Coronary artery (tissue), 2 donors: ENCODE measurements around the gene PLA2G4B.

Source experiments
- DNase-seq: peaks from one replicate; pipeline ENCODE4 v3.0.0-alpha.2; 2017; ENCODE audit warnings: low spot score
- H3K27ac ChIP-seq, 2 donors: fragments of 200-600 bp; sonication (generic); one replicate each; pipeline ENCODE4 v1.5.1; 2016 to 2019
- H3K4me3 ChIP-seq: fragments of 200-600 bp; sonication (generic); 2 replicates; pipeline ENCODE4 v1.5.1; 2016; ENCODE audit warnings: mild to moderate bottlenecking, moderate library complexity
- CTCF ChIP-seq: fragments of 200-600 bp; sonication (generic); IDR thresholded peaks from one replicate; pipeline ENCODE4 v1.5.1; 2019; ENCODE audit warnings: antibody characterized with exemption

PLA2G4B gene

DNA sequence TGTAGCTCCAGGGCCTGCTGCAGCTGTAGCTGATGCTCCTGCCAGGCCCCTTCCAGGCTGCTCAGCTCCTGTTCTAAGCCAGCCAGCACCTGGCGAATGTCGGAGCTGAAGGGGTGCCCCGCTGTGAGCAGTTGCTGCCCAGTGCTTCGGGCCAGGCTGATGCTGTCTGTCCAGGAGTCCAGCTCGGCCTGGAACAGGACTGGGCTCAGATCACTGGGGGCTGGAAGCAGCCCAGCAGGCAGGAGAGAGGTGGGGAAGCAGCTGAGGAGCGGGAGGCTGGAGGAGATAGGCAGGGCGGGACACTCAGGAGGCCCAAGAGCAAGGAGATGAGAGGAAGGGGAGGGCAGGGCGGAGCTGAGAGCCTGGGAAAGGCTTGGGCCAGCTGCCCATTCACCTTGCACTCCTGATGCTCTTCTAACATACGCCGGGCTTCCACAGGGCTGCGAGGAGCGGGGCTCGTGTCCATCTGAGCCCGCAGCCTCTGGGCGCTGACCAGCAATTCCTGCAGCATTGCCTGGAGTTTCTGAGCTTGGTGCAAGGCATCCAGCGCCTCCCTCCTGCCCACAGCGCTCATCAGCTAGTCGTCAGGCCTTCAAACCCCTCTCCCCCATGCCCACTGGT, 23.2 kb downstream of the PLA2G4B start:
- DNase-seq, result no peak
- TF ChIP-seq CTCF, result no peak
- Histone ChIP-seq H3K4me3 (no peak overlapping the region), H3K27ac (no peak overlapping the region)

DNA sequence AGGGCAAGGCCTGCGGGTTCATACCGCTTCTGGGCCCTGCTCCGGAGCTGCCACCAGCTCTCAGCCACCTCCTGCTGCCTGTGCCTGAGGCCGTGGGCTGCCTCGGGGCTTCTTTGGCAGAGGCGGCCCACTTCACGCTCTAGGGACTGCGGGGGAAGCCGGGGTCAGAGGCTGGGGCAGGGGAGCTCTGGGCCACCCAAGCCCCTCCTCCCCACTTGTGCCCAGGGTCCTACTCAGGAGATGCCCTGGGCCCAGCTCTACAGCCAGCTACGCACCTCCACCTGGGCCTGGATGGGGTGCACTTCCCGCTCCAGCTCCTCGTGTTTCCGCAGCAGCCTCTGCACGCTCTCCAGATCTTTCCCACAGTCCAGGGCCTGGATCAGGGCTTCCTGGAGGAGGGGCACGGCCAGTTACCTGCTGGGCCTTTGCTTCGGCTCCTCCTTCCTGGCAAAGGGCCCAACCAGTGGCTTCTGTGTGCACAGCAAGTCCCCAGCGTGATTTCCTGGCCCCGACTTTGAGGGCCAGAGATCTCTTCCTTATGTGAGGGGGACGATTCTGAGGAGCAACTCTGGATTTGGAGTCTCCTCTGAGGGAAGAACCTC, 24.0 kb downstream of the PLA2G4B start:
- H3K4me3 ChIP-seq, result no peak overlapping the region
- H3K27ac ChIP-seq, result no peak overlapping the region
- no peak for DNase-seq
- no peak for TF ChIP-seq CTCF

- no peak overlapping the region for H3K27ac ChIP-seq
- DNase-seq, result no peak
- H3K4me3 ChIP-seq, result no peak overlapping the region
- TF ChIP-seq CTCF, result no peak
These were observed 26.9 kb downstream of the PLA2G4B start for GRCh38 chr15:41865490-41866055.

DNA sequence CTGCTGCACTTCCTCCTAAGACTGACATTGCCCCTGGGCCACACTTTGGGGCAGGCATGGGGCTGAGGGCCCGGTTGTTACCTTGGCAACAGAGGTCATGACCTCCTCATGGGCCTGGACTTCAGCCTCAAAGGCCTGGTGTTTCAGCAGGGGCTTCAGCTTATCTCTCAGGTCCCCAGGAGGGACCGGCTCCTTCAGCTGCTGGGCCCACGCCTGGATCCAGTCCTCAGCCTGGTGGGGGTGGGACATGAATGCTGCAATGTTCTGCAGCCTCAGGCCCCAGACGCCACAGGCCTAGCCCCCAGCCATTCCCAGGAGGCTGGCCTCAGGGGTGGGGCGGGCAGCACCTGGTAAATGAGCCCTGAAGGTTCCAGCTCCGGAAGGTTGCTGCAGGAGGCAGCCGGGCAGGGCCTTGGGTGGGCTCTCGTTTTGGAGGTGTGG, 27.6 kb downstream of the PLA2G4B start:
- TF ChIP-seq CTCF, result no peak
- H3K27ac ChIP-seq, result no peak overlapping the region
- no peak for DNase-seq
- H3K4me3 ChIP-seq, result no peak overlapping the region

DNA sequence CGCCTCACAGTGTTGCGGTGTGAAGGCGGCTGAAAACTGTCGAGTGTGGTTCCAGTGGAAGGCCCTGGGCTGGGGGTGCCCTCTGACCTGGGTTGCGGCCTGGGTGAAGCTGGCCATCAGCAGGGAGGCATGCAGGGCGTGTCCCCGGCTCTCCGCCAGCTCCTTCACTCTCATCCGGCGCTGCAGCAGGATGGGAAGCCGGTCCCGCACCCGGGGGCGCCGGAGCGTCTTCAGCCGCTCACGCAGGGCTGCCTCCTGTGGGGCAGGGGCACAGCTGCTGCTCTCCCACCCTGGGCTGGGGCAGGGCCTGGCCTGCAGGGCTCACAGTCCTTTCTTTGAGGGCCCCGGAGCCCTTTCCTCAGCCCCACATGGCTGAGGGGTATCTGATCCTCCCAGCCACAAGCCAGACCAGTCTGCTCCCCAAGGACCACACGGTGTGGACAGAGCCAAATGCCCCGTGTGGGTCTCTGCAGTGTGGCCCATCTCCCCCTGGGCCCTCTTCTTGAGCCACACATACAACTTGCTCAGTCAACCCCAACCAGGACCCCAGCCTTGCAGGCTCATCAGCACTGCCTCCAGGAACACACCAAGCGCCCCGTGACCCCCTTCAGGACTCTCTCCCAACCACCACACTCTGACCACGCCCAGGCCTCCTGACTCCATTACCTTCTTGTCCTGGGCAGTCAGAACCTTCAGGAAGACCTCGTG, 28.4 kb downstream of the PLA2G4B start:
- Histone ChIP-seq H3K27ac (no peak overlapping the region), H3K4me3 (no peak overlapping the region)
- DNase-seq, result no peak
- no peak for TF ChIP-seq CTCF

GRCh38 chr15:41868321-41868720, 29.7 kb downstream of the PLA2G4B start:
- no peak for DNase-seq
- no peak overlapping the region for H3K27ac ChIP-seq
- no peak for TF ChIP-seq CTCF
- H3K4me3 ChIP-seq, result no peak overlapping the region
